Endothelial cell (in vitro differentiated cells): ENCODE measurements around the gene ABHD16B. TPM values are rescaled to one million over a fixed set of nuclear protein-coding genes. Genes with fewer than 3 reads are reported as not detected.

Experiments used
- DNase-seq: peaks from one replicate; pipeline ENCODE4 v3.0.0; 2021; ENCODE audit warnings: low spot score
- H3K27ac Mint-ChIP-seq: one replicate; pipeline ENCODE4 v1.8.0; 2021; ENCODE audit warnings: mixed read lengths, inconsistent platforms; ENCODE audit not compliant: unreplicated experiment
- H3K27me3 Mint-ChIP-seq: one replicate; pipeline ENCODE4 v1.8.0; 2021; ENCODE audit warnings: mild to moderate bottlenecking, moderate library complexity, mixed read lengths, inconsistent platforms; ENCODE audit not compliant: unreplicated experiment
- H3K36me3 Mint-ChIP-seq: one replicate; pipeline ENCODE4 v1.8.0; 2021; ENCODE audit warnings: mild to moderate bottlenecking, low read depth, mixed read lengths, inconsistent platforms; ENCODE audit not compliant: unreplicated experiment
- H3K4me1 Mint-ChIP-seq: one replicate; pipeline ENCODE4 v1.8.0; 2021; ENCODE audit warnings: mild to moderate bottlenecking, mixed read lengths, inconsistent platforms; ENCODE audit not compliant: unreplicated experiment
- H3K4me3 Mint-ChIP-seq: one replicate; pipeline ENCODE4 v1.8.0; 2021; ENCODE audit warnings: mild to moderate bottlenecking, mixed read lengths, inconsistent platforms; ENCODE audit not compliant: unreplicated experiment
- H3K9me3 Mint-ChIP-seq: one replicate; pipeline ENCODE4 v1.8.0; 2021; ENCODE audit warnings: mixed read lengths, inconsistent platforms; ENCODE audit not compliant: unreplicated experiment
- total RNA-seq: library from RNA; stranded (reverse); fragmentation: NEBNext Ultra II Directional; extraction: Animal tissue kit (Norgen Biotek cat#: 25700); gene quantifications from one replicate; pipeline ENCODE4 v1.2.1, GENCODE V29; 2021; ENCODE audit not compliant: unreplicated experiment
- TF ChIP-seq, protein P1 (sequence below): fragments of 200-600 bp; sonication (generic); IDR thresholded peaks from one replicate; pipeline ENCODE4 v1.5.0; 2021; ENCODE audit warnings: antibody characterized with exemption; ENCODE audit not compliant: unreplicated experiment

The ABHD16B gene
- total RNA-seq, 1 donor from 2014 or later, result not detected

DNA sequence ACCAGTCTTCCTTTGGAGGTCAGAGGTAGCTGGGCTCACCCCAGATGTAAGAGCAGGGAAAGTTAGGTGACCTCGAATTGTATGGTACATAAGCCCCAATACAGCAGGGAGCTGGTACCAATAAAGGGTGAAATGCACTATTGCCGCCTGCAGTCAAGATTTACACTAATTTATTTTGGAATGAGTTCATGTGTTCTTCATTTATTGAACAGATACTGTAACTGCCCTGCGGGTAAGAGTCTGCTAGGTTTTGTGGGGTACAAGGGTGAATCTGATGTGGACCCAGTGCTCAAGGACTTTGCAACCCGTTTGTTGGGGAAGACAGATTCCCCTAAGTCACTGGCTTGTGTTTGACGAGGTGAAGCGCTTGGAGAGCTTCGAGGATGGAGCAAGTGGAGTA is 31.1 kb downstream of the ABHD16B start:
- TF ChIP-seq, protein P1, sequence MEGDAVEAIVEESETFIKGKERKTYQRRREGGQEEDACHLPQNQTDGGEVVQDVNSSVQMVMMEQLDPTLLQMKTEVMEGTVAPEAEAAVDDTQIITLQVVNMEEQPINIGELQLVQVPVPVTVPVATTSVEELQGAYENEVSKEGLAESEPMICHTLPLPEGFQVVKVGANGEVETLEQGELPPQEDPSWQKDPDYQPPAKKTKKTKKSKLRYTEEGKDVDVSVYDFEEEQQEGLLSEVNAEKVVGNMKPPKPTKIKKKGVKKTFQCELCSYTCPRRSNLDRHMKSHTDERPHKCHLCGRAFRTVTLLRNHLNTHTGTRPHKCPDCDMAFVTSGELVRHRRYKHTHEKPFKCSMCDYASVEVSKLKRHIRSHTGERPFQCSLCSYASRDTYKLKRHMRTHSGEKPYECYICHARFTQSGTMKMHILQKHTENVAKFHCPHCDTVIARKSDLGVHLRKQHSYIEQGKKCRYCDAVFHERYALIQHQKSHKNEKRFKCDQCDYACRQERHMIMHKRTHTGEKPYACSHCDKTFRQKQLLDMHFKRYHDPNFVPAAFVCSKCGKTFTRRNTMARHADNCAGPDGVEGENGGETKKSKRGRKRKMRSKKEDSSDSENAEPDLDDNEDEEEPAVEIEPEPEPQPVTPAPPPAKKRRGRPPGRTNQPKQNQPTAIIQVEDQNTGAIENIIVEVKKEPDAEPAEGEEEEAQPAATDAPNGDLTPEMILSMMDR, result no peak
- DNase-seq, result no peak
- no peaks in the 10 kb centered on the region for H3K9me3 Mint-ChIP-seq
- H3K4me3 Mint-ChIP-seq, result no peak overlapping the region
- peaks cover 16% of the 10 kb centered on the region for H3K4me1 Mint-ChIP-seq
- no peak overlapping the region for H3K27ac Mint-ChIP-seq
- peaks cover 10% of the 10 kb centered on the region for H3K27me3 Mint-ChIP-seq
- peaks cover 27% of the 10 kb centered on the region for H3K36me3 Mint-ChIP-seq

DNA sequence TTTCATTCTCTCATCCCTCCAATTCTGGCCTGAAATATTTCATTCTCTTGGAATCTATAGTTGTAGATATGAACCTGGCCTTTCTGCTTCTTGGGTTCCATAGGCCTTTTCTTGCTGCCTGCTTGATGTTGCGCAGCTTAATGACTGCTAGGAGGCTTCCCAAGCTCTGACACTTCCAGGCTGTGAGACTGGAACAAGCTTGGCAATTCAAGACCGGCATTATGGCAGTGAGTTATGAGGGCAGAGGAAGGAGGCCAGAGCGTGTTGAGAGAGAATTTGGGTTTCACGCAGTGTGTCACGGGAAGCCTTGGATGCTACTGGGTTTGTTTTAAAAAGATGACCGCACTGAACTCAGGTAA is 32.7 kb downstream of the ABHD16B start:
- TF ChIP-seq, protein P1, result no peak
- H3K4me3 Mint-ChIP-seq, result peak overlapping the region; percentile 89
- no peaks in the 10 kb centered on the region for H3K9me3 Mint-ChIP-seq
- DNase-seq, result no peak
- peaks cover 10% of the 10 kb centered on the region for H3K27me3 Mint-ChIP-seq
- H3K4me1 Mint-ChIP-seq, result peaks cover 20% of the 10 kb centered on the region
- H3K36me3 Mint-ChIP-seq, result peaks cover 22% of the 10 kb centered on the region
- peak overlapping the region; percentile 3 for H3K27ac Mint-ChIP-seq

DNA sequence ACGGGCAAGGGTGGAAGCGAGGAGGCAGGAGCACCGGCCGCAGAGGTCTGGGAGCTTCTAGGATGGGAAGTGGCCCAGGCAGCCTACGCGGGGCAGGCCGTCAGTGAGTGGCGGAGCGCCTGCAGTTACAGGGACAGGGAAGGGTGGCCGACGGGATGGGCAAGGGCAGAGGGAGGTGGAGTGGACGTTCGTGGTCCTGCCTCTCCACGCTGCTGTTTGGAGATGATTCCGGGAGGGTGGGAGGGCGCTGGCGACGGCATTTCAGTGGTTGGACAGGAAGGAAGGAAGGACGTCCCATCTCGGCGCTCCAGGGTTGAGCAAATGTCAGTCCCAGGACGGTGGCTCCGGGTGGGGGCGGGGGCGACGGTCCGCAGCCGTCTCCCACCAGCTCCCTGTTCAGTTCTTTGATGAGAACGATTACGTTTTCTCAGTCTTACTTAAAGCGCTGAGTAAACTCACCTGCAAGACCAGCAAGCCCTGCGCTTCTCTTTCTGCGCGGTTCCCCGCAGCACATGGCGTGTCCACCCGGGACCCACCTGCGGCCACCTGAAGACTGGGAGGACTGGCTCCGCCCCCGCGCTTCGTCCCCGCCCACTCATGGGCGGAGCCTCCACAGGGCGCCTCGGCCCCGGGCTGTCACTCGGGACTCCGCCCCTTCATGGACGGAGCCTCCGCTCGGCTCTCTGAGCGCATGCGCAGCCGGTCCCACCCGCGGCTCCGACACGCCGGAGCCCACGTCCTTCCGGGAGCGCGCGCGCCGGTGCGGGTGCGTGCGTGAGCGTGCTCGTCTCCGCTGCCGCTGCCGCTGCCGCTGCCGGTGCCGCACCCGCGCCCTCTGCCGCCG is 33.3 kb downstream of the ABHD16B start, which contains the start of gene DNAJC5:
Gene DNAJC5, plus strand, starts transcription at position 769 of the 844 bp plus-strand sequence. CDS start 33,220 bp downstream, outside the sequence.
- peak; percentile 91 for DNase-seq
- Mint-ChIP-seq H3K27me3 (peaks cover 10% of the 10 kb centered on the region), H3K9me3 (no peaks in the 10 kb centered on the region), H3K36me3 (peaks cover 16% of the 10 kb centered on the region), H3K27ac (peak within 1 kb of the TSS; percentile 94), H3K4me1 (peaks cover 22% of the 10 kb centered on the region), H3K4me3 (peak within 1 kb of the TSS; percentile 98)
- TF ChIP-seq, protein P1, result no peak

DNA sequence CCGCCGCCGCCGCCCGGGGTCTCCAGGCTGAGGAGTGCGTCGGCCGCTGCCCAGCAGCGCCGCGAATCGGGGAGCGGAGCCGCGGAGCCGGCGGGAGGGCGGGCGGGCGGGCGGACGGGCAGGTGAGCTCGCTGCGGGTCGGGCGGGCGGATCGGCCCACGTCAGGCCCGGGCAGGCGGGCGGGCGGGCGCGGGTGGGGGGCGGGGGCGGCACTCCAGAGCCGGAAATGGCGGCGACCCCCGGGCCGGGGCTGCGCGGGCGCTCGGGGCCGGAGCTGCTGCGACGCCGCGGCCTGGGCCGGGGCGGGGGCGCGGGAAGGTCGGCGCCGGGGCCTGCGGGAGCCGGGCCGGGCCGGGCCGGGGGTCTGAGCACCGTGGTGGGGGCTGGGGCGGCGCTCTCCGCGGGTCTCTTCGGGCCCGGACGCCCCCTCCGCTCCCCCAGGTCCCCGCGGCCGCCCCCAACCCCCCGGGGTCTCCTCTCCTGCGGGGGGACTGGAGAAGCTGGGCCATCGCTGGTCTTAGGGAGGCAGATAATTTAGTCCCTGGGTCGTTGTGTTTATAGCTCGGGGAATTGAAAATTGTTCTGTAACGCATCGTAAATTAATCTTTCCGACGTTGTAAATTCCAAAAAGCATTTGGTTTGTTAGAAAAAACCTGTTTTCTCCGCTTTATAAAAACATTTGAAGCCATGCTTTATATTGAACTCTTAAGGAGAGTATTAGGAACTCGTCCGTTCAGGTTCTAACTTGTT is 34.1 kb downstream of the ABHD16B start:
- Mint-ChIP-seq H3K27ac (peak overlapping the region; percentile 94), H3K9me3 (no peaks in the 10 kb centered on the region), H3K36me3 (peaks cover 10% of the 10 kb centered on the region), H3K4me1 (peaks cover 22% of the 10 kb centered on the region), H3K27me3 (peaks cover 8% of the 10 kb centered on the region), H3K4me3 (peak overlapping the region; percentile 98)
- no peak for DNase-seq
- TF ChIP-seq, protein P1, result no peak

DNA sequence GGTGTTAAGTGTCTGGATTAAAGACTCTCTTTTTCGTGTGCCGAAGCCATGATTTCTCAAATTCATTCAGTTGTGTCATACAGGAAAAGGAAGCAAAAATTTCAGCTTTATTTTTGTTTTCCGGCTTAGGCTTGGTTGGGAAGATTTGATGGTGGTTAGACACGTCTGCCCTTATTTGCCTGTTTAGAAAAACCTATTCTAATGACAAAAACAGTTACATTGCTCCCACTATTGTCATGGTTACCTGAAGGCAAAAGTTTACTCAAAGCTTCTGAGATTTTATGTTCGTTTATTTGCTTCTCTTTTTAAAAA is 34.6 kb downstream of the ABHD16B start:
- H3K27ac Mint-ChIP-seq, result peak overlapping the region; percentile 94
- TF ChIP-seq, protein P1, result no peak
- peaks cover 22% of the 10 kb centered on the region for H3K4me1 Mint-ChIP-seq
- H3K27me3 Mint-ChIP-seq, result peaks cover 8% of the 10 kb centered on the region
- H3K9me3 Mint-ChIP-seq, result no peaks in the 10 kb centered on the region
- H3K36me3 Mint-ChIP-seq, result peaks cover 7% of the 10 kb centered on the region
- H3K4me3 Mint-ChIP-seq, result peak overlapping the region; percentile 98
- DNase-seq, result no peak
